T-cell (primary cell): ENCODE data around the gene GBF1. TPM values are rescaled to one million over a fixed set of nuclear protein-coding genes. Genes with fewer than 3 reads are reported as not detected.
"Not testable (repeated sequence)": the region's sequence is repeated elsewhere in the genome, so short reads cannot be mapped to it uniquely, and the experiment has no call there.

Experiments used
- ATAC-seq, 4 experiments: fragments of 200-7000 bp in 3 of 4; fragments of 150-1000 bp in 1 of 4; cut with Tn5 transposase; replicated peaks in 1 of 4; 1 replicate in 3 of 4; 2 replicates in 1 of 4; pipeline ENCODE4 v1.10.0; 2021; ENCODE audit warnings: moderate library complexity in 3 of 4, mild to moderate bottlenecking in 2 of 4, moderate number of reproducible peaks in 1 of 4
- CTCF ChIA-PET, 2 donors: fragments of 300-600 bp; sonication (Branson Sonifier 250); formaldehyde crosslinking; loops; one replicate each; lab custom pipeline; 2022; ENCODE audit warnings: antibody characterized with exemption in 2 of 2; lab: Charles Lee
- POLR2A ChIA-PET, 2 donors: fragments of 300-600 bp; sonication (Branson Sonifier 250); formaldehyde crosslinking; loops; one replicate each; lab custom pipeline; 2022; ENCODE audit warnings: antibody characterized with exemption in 2 of 2; lab: Charles Lee
- DNase-seq, 35 experiments: peaks; one replicate each; pipeline versions ENCODE4 v3.0.0 to v3.0.0-alpha.2; 2013 to 2023
- H3K27ac ChIP-seq: one replicate; pipeline ENCODE4 v1.5.1; 2013; ENCODE audit warnings: low read length
- H3K27me3 ChIP-seq, 2 experiments: replicated peaks in 1 of 2; 1 replicate in 1 of 2; 2 replicates in 1 of 2; pipeline versions ENCODE4 v1.6.1 to v1.7.0; 2013; ENCODE audit warnings: low read length in 1 of 2, mixed read lengths in 1 of 2; ENCODE audit not compliant: control insufficient read depth in 2 of 2, insufficient read depth in 2 of 2; ENCODE audit errors: extremely low read depth in 1 of 2
- H3K36me3 ChIP-seq, 2 donors: 1 replicate in 1 of 2; 2 replicates in 1 of 2; pipeline versions ENCODE4 v1.6.1 to v1.7.0; 2013; ENCODE audit warnings: low read length in 1 of 2; ENCODE audit not compliant: control insufficient read depth in 2 of 2, insufficient read depth in 1 of 2; ENCODE audit errors: extremely low read depth in 1 of 2
- H3K4me1 ChIP-seq, 2 experiments: 1 replicate in 1 of 2; 2 replicates in 1 of 2; pipeline versions ENCODE4 v1.6.1 to v1.7.0; 2013; ENCODE audit warnings: low read length in 2 of 2, mixed read lengths in 1 of 2; ENCODE audit not compliant: insufficient read depth in 2 of 2, control insufficient read depth in 1 of 2; ENCODE audit errors: extremely low read depth in 1 of 2
- H3K4me3 ChIP-seq, 2 donors: 1 replicate in 1 of 2; 2 replicates in 1 of 2; pipeline versions ENCODE4 v1.5.1 to v1.7.0; 2013; ENCODE audit warnings: mild to moderate bottlenecking in 2 of 2, low read length in 1 of 2, moderate library complexity in 1 of 2; ENCODE audit not compliant: control insufficient read depth in 1 of 2; ENCODE audit errors: extremely low read depth in 1 of 2
- H3K9me3 ChIP-seq: 2 replicates; pipeline ENCODE4 v1.7.0; 2013
- H3K27ac Mint-ChIP-seq, 2 donors: one replicate each; pipeline ENCODE4 v1.8.0; 2020 to 2021; ENCODE audit warnings: mild to moderate bottlenecking in 2 of 2, mixed read lengths in 2 of 2
- H3K27me3 Mint-ChIP-seq, 2 donors: one replicate each; pipeline ENCODE4 v1.8.0; 2021 to 2022; ENCODE audit warnings: mixed read lengths in 2 of 2
- H3K36me3 Mint-ChIP-seq: one replicate; pipeline ENCODE4 v1.8.0; 2021; ENCODE audit warnings: mixed read lengths
- H3K4me1 Mint-ChIP-seq, 3 donors: one replicate each; pipeline ENCODE4 v1.8.0; 2020 to 2022; ENCODE audit warnings: mixed read lengths in 3 of 3, mild to moderate bottlenecking in 1 of 3
- H3K4me3 Mint-ChIP-seq, 3 donors: one replicate each; pipeline ENCODE4 v1.8.0; 2020 to 2022; ENCODE audit warnings: mild to moderate bottlenecking in 3 of 3, mixed read lengths in 3 of 3, moderate library complexity in 3 of 3
- H3K9me3 Mint-ChIP-seq, 3 donors: one replicate each; pipeline ENCODE4 v1.8.0; 2020 to 2022; ENCODE audit warnings: mixed read lengths in 3 of 3
- WGBS: methylation state at CpG from one replicate; pipeline ENCODE4 v1.1.5; 2013; ENCODE audit warnings: missing lambda C conversion rate; ENCODE audit not compliant: insufficient coverage; 5-methylcytosine and 5-hydroxymethylcytosine counted together
- total RNA-seq, 35 experiments: library from RNA in 6 of 35; stranded (reverse) in 6 of 35; fragments of 120-200 nt in 1 of 35; gene quantifications; one replicate each; pipeline versions ENCODE4 v1.2.1 to v1.2.4 and lab custom pipeline; 2013 to 2026

The GBF1 gene
- total RNA-seq, 5 donors from 2014 or later (not counting 1 experiment from before 2014, with no cell fraction given), result 37.2 to 41.1 (median 38.7) TPM

- H3K27ac Mint-ChIP-seq, result not testable (repeated sequence)
Measured at GRCh38 chr10:102301332-102301731, 56.0 kb downstream of the GBF1 start.

GRCh38 chr10:102302611-102303010, 57.3 kb downstream of the GBF1 start:
- no peaks in the 10 kb centered on the region for H3K9me3 ChIP-seq
- peaks cover 0 to 2% of the 10 kb centered on the region in 2 experiments for H3K4me1 ChIP-seq
- peaks cover 15 to 18% (median 16%) of the 10 kb centered on the region in 3 donors for H3K4me1 Mint-ChIP-seq
- WGBS, result no CpG with 5 or more reads among the region's 2 CpGs
- H3K27ac Mint-ChIP-seq, result no peak overlapping the region
- no peaks in the 10 kb centered on the region for H3K9me3 Mint-ChIP-seq
- ATAC-seq (no peak), DNase-seq (no peak)
- H3K27ac ChIP-seq, result no peak overlapping the region
- H3K4me3 ChIP-seq, result no peak overlapping the region
- no peaks in the 10 kb centered on the region for H3K27me3 Mint-ChIP-seq
- CTCF ChIA-PET, result interaction anchor here (0.6 to 0.7 kb wide), 2 partner anchors 14 to 312 kb away, joined by 4 to 8 read pairs; no protein-coding TSS in a partner anchor
- no peak overlapping the region for H3K4me3 Mint-ChIP-seq
- H3K36me3 Mint-ChIP-seq, result peaks cover 23% of the 10 kb centered on the region
- H3K36me3 ChIP-seq, result peaks cover 0 to 3% of the 10 kb centered on the region in 2 donors
- H3K27me3 ChIP-seq, result no peaks in the 10 kb centered on the region
- POLR2A ChIA-PET, result interaction anchor here in 1 of 2 donors (0.6 kb wide), 2 partner anchors 90 to 166 kb away, joined by 3 to 4 read pairs; no protein-coding TSS in a partner anchor

More at GRCh38 chr10:102301332-102301731, 56.0 kb downstream of the GBF1 start:
- H3K27me3 Mint-ChIP-seq, H3K4me3 Mint-ChIP-seq, ATAC-seq, H3K9me3 Mint-ChIP-seq, DNase-seq, H3K9me3 ChIP-seq, H3K36me3 ChIP-seq, H3K4me1 ChIP-seq, CTCF ChIA-PET, H3K27me3 ChIP-seq, H3K27ac ChIP-seq, H3K4me3 ChIP-seq: not testable (repeated sequence)
- Mint-ChIP-seq H3K4me1 (peaks cover 15 to 18% (median 18%) of the 10 kb centered on the region in 3 donors), H3K36me3 (peaks cover 15% of the 10 kb centered on the region)
- no CpG with 5 or more reads among the region's 25 CpGs for whole genome bisulfite sequencing
- POLR2A ChIA-PET, result interaction anchor here in 1 of 2 donors (0.7 kb wide), 1 partner anchor 15 kb away, joined by 3 read pairs; no protein-coding TSS in a partner anchor

GRCh38 chr10:102306006-102306405, 60.7 kb downstream of the GBF1 start:
- Histone ChIP-seq H3K36me3 (peaks cover 0 to 3% of the 10 kb centered on the region in 2 donors), H3K27me3 (no peaks in the 10 kb centered on the region), H3K4me1 (peaks cover 0 to 2% of the 10 kb centered on the region in 2 experiments), H3K9me3 (no peaks in the 10 kb centered on the region), H3K27ac (no peak overlapping the region), H3K4me3 (no peak overlapping the region)
- no peak overlapping the region for H3K4me3 Mint-ChIP-seq
- no peak for ATAC-seq
- H3K36me3 Mint-ChIP-seq, result peaks cover 19% of the 10 kb centered on the region
- H3K27ac Mint-ChIP-seq, result no peak overlapping the region
- WGBS, result no CpG with 5 or more reads among the region's 1 CpG
- H3K4me1 Mint-ChIP-seq, result peaks cover 21 to 27% (median 26%) of the 10 kb centered on the region in 3 donors
- no peaks in the 10 kb centered on the region for H3K9me3 Mint-ChIP-seq
- no peak for DNase-seq
- ChIA-PET POLR2A (no interaction called here), CTCF (no interaction called here)
- no peaks in the 10 kb centered on the region for H3K27me3 Mint-ChIP-seq

GRCh38 chr10:102306710-102307109, 61.4 kb downstream of the GBF1 start:
- Mint-ChIP-seq H3K27ac (no peak overlapping the region), H3K36me3 (peaks cover 19% of the 10 kb centered on the region), H3K27me3 (no peaks in the 10 kb centered on the region), H3K4me1 (peaks cover 28 to 33% (median 31%) of the 10 kb centered on the region in 3 donors), H3K4me3 (no peak overlapping the region), H3K9me3 (no peaks in the 10 kb centered on the region)
- no peak for ATAC-seq
- no peaks in the 10 kb centered on the region for H3K9me3 ChIP-seq
- H3K4me3 ChIP-seq, result no peak overlapping the region
- H3K36me3 ChIP-seq, result peaks cover 0 to 3% of the 10 kb centered on the region in 2 donors
- DNase-seq, result no peak
- no peaks in the 10 kb centered on the region for H3K27me3 ChIP-seq
- CTCF ChIA-PET, result no interaction called here
- WGBS, result 100% methylated on average over 2 of the region's 3 CpGs
- H3K4me1 ChIP-seq, result peaks cover 0 to 2% of the 10 kb centered on the region in 2 experiments
- no peak overlapping the region for H3K27ac ChIP-seq
- POLR2A ChIA-PET, result no interaction called here

- H3K4me3 ChIP-seq, H3K27ac ChIP-seq, H3K36me3 ChIP-seq, ATAC-seq, H3K27me3 Mint-ChIP-seq, DNase-seq, H3K4me1 ChIP-seq, H3K9me3 Mint-ChIP-seq, H3K4me3 Mint-ChIP-seq, POLR2A ChIA-PET, H3K27me3 ChIP-seq, H3K27ac Mint-ChIP-seq, H3K9me3 ChIP-seq: not testable (repeated sequence)
- Mint-ChIP-seq H3K4me1 (peaks cover 31 to 46% (median 41%) of the 10 kb centered on the region in 3 donors), H3K36me3 (peaks cover 19% of the 10 kb centered on the region)
- WGBS, result no CpG with 5 or more reads among the region's 5 CpGs
- CTCF ChIA-PET, result interaction anchor here in 1 of 2 donors (1.2 kb wide), 1 partner anchor 29 kb away, joined by 6 read pairs; no protein-coding TSS in a partner anchor
Measured at GRCh38 chr10:102308318-102308717, 63.0 kb downstream of the GBF1 start.

- Histone ChIP-seq H3K27me3 (no peaks in the 10 kb centered on the region), H3K4me3 (no peak overlapping the region), H3K36me3 (peaks cover 0 to 3% of the 10 kb centered on the region in 2 donors), H3K4me1 (peaks cover 0 to 2% of the 10 kb centered on the region in 2 experiments), H3K9me3 (no peaks in the 10 kb centered on the region), H3K27ac (no peak overlapping the region)
- no peak overlapping the region for H3K4me3 Mint-ChIP-seq
- peaks cover 35 to 51% (median 46%) of the 10 kb centered on the region in 3 donors for H3K4me1 Mint-ChIP-seq
- H3K9me3 Mint-ChIP-seq, result no peaks in the 10 kb centered on the region
- no peaks in the 10 kb centered on the region for H3K27me3 Mint-ChIP-seq
- ChIA-PET CTCF (interaction anchor here in 1 of 2 donors (0.9 to 1.7 kb wide), 3 partner anchors 9 to 140 kb away, joined by 3 to 5 read pairs (median 3); no protein-coding TSS in a partner anchor), POLR2A (interaction anchor here (0.6 kb wide), 2 partner anchors 100 to 359 kb away, joined by 3 to 6 read pairs; no protein-coding TSS in a partner anchor)
- H3K36me3 Mint-ChIP-seq, result peaks cover 22% of the 10 kb centered on the region
- DNase-seq (no peak), ATAC-seq (no peak)
- no peak overlapping the region for H3K27ac Mint-ChIP-seq
- no CpG with 5 or more reads among the region's 1 CpG for WGBS
Measured at GRCh38 chr10:102309236-102309635, 63.9 kb downstream of the GBF1 start.
